HEK293T (cell line): ENCODE results near the gene BUD23.
"Not testable (repeated sequence)": the region's sequence is repeated elsewhere in the genome, so short reads cannot be mapped to it uniquely, and the experiment has no call there.

Source experiments
- CTCF ChIA-PET: fragments of 350-600 bp; formaldehyde crosslinking; extraction: SDS; loops from one replicate; lab custom pipeline; 2021; ENCODE audit warnings: antibody characterized with exemption, inconsistent platforms; lab: Yijun Ruan, JAX
- POLR2A ChIA-PET: fragments of 350-600 bp; formaldehyde crosslinking; extraction: SDS; loops from one replicate; lab custom pipeline; 2020; ENCODE audit warnings: antibody characterized with exemption, inconsistent platforms; lab: Yijun Ruan, JAX
- DNase-seq: peaks from one replicate; pipeline ENCODE4 v3.0.0; 2012; ENCODE audit warnings: mixed read lengths; ENCODE audit errors: extremely low spot score
- ARNT ChIP-seq: fragments of 450-650 bp; IDR thresholded peaks from 2 replicates; pipeline ENCODE4 v1.6.1; 2017; ENCODE audit warnings: mild to moderate bottlenecking
- BHLHE40 ChIP-seq: fragments of 450-650 bp; IDR thresholded peaks from 2 replicates; pipeline ENCODE4 v1.6.1; 2016; ENCODE audit warnings: mild to moderate bottlenecking, moderate library complexity, borderline replicate concordance
- CTBP1 ChIP-seq: fragments of 450-650 bp; IDR thresholded peaks from 2 replicates; pipeline ENCODE4 v1.6.1; 2016; ENCODE audit warnings: borderline replicate concordance
- ELF4 ChIP-seq: fragments of 450-650 bp; IDR thresholded peaks from 2 replicates; pipeline ENCODE4 v1.6.1; 2017; ENCODE audit warnings: antibody characterized with exemption
- FOXA1 ChIP-seq: fragments of 450-650 bp; IDR thresholded peaks from 2 replicates; pipeline ENCODE4 v1.6.1; 2016; ENCODE audit warnings: mild to moderate bottlenecking
- FOXK2 ChIP-seq: fragments of 450-650 bp; IDR thresholded peaks from 2 replicates; pipeline ENCODE4 v1.6.1; 2016; ENCODE audit warnings: mild to moderate bottlenecking
- FOXM1 ChIP-seq: fragments of 450-650 bp; IDR thresholded peaks from 2 replicates; pipeline ENCODE4 v1.6.1; 2017; ENCODE audit warnings: mild to moderate bottlenecking, borderline replicate concordance
- HDGF ChIP-seq: fragments of 450-650 bp; IDR thresholded peaks from 2 replicates; pipeline ENCODE4 v1.6.1; 2017; ENCODE audit warnings: antibody characterized with exemption, borderline replicate concordance
- L3MBTL2 ChIP-seq: fragments of 450-650 bp; conservative IDR thresholded peaks from 2 replicates; pipeline ENCODE4 v1.6.1; 2016; ENCODE audit warnings: mild to moderate bottlenecking
- LEF1 ChIP-seq: fragments of 450-650 bp; IDR thresholded peaks from 2 replicates; pipeline ENCODE4 v1.6.1; 2017; ENCODE audit warnings: mild to moderate bottlenecking, borderline replicate concordance
- NFRKB ChIP-seq: fragments of 450-650 bp; IDR thresholded peaks from 2 replicates; pipeline ENCODE4 v1.6.1; 2016; ENCODE audit warnings: mild to moderate bottlenecking, moderate library complexity
- SP1 ChIP-seq: fragments of 450-650 bp; IDR thresholded peaks from 2 replicates; pipeline ENCODE4 v1.6.1; 2017
- SUZ12 ChIP-seq: fragments of 450-650 bp; IDR thresholded peaks from 2 replicates; pipeline ENCODE4 v1.6.1; 2016; ENCODE audit warnings: mild to moderate bottlenecking
- TARDBP ChIP-seq: fragments of 450-650 bp; IDR thresholded peaks from 2 replicates; pipeline ENCODE4 v1.6.1; 2016
- ZNF384 ChIP-seq: fragments of 450-650 bp; IDR thresholded peaks from 2 replicates; pipeline ENCODE4 v1.6.1; 2016
- TF ChIP-seq, protein P1 (sequence below): fragments of 450-650 bp; IDR thresholded peaks from 2 replicates; pipeline ENCODE4 v1.6.1; 2016

The BUD23 gene

DNA sequence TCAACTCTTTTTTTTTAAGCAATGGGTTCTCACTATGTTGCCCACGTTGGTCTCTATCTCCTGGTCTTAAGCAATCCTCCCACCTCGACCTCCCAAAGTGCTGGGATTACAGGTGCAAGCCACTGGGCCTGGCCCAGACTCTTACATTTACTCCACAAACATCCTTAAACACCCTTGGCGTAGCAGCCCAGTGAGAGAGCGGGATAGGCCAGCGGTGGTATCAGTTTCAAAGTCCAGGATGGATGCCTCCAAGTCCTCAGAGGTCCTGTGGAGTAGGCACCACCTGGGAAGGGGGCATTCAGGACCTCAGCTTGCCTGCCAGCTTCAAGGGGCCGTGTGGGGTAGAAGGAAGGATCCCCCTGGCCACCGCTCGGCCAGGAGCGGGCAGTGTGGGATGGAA lies 33.8 kb upstream of the BUD23 start:
- ChIA-PET POLR2A (no interaction called here), CTCF (no interaction called here)
- TF ChIP-seq CTBP1 (no peak), LEF1 (no peak), SP1 (no peak), TARDBP (no peak), SUZ12 (no peak), ELF4 (no peak), ARNT (no peak), BHLHE40 (no peak), FOXM1 (no peak), FOXK2 (no peak), NFRKB (no peak), L3MBTL2 (no peak), ZNF384 (no peak), FOXA1 (no peak), HDGF (no peak)
- TF ChIP-seq, protein P1, sequence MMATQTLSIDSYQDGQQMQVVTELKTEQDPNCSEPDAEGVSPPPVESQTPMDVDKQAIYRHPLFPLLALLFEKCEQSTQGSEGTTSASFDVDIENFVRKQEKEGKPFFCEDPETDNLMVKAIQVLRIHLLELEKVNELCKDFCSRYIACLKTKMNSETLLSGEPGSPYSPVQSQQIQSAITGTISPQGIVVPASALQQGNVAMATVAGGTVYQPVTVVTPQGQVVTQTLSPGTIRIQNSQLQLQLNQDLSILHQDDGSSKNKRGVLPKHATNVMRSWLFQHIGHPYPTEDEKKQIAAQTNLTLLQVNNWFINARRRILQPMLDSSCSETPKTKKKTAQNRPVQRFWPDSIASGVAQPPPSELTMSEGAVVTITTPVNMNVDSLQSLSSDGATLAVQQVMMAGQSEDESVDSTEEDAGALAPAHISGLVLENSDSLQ: no peak
- DNase-seq: no peak

DNA sequence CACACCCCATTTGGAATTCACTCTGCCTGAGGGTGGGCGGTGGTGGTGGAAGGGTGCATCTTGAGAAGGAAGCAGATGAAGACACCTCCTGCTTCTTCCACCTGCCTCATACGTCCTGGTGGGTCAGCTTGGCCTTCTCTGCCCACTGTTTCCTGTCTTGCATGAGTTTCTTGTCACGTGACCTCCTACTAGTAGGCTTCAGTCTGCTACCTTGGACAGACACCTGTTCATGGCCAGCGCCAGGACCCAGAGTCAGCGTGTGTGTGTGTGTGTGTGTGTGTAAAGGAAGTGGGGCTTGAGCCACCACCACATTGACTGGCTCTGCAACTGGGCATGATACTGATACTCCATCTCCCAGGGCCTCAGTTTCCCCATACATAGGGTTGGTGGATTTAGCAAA lies 32.9 kb upstream of the BUD23 start:
- no peak for TF ChIP-seq NFRKB
- no peak for TF ChIP-seq ARNT
- DNase-seq: no peak
- ChIA-PET POLR2A (no interaction called here), CTCF (no interaction called here)

DNA sequence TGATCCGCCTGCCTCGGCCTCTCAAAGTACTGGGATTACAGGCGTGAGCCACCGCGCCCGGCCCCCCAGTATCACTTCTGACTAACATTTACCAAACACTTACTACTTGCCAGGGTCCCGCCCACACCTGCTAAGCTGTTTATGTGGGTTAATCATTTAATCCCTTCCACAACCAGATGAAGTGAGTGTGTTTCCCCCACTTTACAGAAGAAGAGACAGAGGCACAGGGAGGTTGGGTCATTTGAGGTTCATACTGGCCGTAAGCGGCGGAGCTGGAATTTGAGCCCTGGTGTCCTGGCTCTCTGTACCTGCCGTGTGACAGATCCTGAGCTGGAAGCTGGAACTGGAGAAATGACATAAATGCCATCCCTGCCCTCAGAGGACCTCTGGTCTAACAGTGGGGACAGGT lies 30.9 kb upstream of the BUD23 start:
- ChIA-PET POLR2A (no interaction called here), CTCF (interaction anchor here (0.8 kb wide), 1 partner anchor 46 kb away, joined by 5 read pairs; no protein-coding TSS in a partner anchor)
- TF ChIP-seq ZNF384 (no peak), NFRKB (no peak), LEF1 (no peak), BHLHE40 (no peak), SUZ12 (no peak), SP1 (no peak)
- DNase-seq: no peak

DNA sequence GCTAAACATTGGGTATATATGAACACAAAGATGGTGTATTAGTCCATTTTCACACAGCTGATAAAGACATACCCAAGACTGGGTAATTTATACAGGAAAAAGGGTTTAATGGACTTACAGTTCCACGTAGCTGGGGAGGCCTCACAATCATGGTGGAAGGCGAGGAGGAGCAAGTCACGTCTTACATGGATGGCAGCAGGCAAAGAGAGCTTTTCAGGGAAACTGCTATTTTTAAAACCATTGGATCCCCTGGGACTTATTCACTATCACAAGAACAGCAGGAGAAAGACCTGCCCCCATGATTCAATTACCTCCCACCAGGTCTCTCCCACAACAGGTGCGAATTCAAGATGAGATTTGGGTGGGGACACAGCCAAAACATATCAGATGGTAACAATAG lies 28.1 kb upstream of the BUD23 start:
- CTCF ChIA-PET, POLR2A ChIA-PET, DNase-seq: not testable (repeated sequence)

- CTCF ChIA-PET: no interaction called here
These were observed 23.4 kb upstream of the BUD23 start for GRCh38 chr7:73659983-73660382.

GRCh38 chr7:73660594-73660993 lies 22.8 kb upstream of the BUD23 start:
- POLR2A ChIA-PET, DNase-seq: not testable (repeated sequence)
- CTCF ChIA-PET: interaction anchor here (0.6 kb wide), 1 partner anchor 8 kb away, joined by 3 read pairs; no protein-coding TSS in a partner anchor

More at GRCh38 chr7:73659983-73660382, 23.4 kb upstream of the BUD23 start:
- TF ChIP-seq SUZ12 (no peak), NFRKB (no peak), L3MBTL2 (no peak), SP1 (no peak), TARDBP (no peak), ZNF384 (no peak), CTBP1 (no peak), BHLHE40 (no peak), HDGF (no peak), FOXA1 (no peak), ELF4 (no peak), FOXM1 (no peak), ARNT (no peak), LEF1 (no peak), FOXK2 (no peak)
- TF ChIP-seq, protein P1: no peak
- POLR2A ChIA-PET: no interaction called here
- DNase-seq: no peak

- TF ChIP-seq BHLHE40 (no peak), FOXA1 (no peak), FOXK2 (no peak), ZNF384 (no peak), SUZ12 (no peak), SP1 (no peak), TARDBP (no peak), CTBP1 (no peak), HDGF (no peak)
- TF ChIP-seq, protein P1: no peak
- POLR2A ChIA-PET: no interaction called here
- CTCF ChIA-PET: interaction anchor here (0.6 kb wide), 1 partner anchor 66 kb away, joined by 3 read pairs; no protein-coding TSS in a partner anchor
- DNase-seq: no peak
These were observed 20.4 kb upstream of the BUD23 start for GRCh38 chr7:73663033-73663432.
